ENCODE data around the gene CEP70. TPM values are rescaled to one million over a fixed set of nuclear protein-coding genes. Genes with fewer than 3 reads are reported as not detected.
"Not testable (repeated sequence)": the region's sequence is repeated elsewhere in the genome, so short reads cannot be mapped to it uniquely, and the experiment has no call there.

CEP70 gene
- polyA plus RNA-seq, 1 experiment, result 14.6 TPM

DNA sequence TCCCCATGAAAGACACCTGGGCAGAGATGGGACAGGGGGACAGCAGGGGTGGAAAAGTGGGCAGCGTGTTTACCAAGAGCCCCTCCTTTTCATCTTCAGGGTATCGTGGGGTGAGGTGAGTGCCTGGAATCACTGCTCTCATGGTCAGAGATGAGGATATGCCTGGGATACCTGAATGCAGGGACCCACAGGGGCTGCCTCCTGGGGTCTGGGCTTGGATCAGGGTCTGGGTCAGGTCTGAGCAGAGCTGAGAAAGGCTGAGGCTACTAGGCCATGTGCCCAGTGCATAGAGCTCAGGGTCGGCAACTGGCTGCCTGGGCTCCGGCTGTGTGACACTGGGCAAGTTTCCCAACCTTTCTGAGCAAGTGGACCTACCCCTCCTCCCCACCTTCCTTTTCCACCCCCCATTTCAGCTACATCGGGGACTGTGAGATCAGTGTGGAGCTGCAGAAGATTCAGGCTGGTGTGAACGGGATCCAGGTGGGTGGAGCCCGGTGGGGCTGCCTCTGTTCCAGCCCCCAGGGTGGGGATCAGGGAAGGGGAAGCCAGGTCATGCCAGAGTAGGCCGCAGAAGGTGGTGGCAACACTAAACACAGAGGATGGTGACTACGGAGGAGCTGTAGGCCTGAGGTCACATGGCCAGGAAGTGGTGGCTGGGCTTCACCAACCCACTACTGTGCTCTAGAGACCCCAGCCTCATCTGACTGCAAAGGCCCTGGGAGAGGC lies 135.1 kb downstream of the CEP70 start:
- Histone ChIP-seq H3K4me3 (ENCODE audit: low read depth, low read length) (no peak overlapping the region), H3K27ac (ENCODE audit: low read depth, low read length) (no peak overlapping the region), H3K27me3 (ENCODE audit: control insufficient read depth, insufficient read depth, low read length) (peaks cover 8% of the 10 kb centered on the region), H3K9me3 (ENCODE audit: control insufficient read depth, insufficient read depth, low read length) (no peaks in the 10 kb centered on the region; the same call in 1 of the 2 replicates)
- ChIA-PET CTCF (interaction anchor here (1.2 to 2.1 kb wide), 2 partner anchors 20 to 41 kb away, joined by 6 to 11 read pairs; no protein-coding TSS in a partner anchor), POLR2A (no interaction called here)
- no peak for DNase-seq (ENCODE audit: low read depth, low spot score)
- TF ChIP-seq, protein P1, sequence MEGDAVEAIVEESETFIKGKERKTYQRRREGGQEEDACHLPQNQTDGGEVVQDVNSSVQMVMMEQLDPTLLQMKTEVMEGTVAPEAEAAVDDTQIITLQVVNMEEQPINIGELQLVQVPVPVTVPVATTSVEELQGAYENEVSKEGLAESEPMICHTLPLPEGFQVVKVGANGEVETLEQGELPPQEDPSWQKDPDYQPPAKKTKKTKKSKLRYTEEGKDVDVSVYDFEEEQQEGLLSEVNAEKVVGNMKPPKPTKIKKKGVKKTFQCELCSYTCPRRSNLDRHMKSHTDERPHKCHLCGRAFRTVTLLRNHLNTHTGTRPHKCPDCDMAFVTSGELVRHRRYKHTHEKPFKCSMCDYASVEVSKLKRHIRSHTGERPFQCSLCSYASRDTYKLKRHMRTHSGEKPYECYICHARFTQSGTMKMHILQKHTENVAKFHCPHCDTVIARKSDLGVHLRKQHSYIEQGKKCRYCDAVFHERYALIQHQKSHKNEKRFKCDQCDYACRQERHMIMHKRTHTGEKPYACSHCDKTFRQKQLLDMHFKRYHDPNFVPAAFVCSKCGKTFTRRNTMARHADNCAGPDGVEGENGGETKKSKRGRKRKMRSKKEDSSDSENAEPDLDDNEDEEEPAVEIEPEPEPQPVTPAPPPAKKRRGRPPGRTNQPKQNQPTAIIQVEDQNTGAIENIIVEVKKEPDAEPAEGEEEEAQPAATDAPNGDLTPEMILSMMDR (IDR thresholded peaks at IDR 0.05; ENCODE audit: low read depth, low read length), result no peak

DNA sequence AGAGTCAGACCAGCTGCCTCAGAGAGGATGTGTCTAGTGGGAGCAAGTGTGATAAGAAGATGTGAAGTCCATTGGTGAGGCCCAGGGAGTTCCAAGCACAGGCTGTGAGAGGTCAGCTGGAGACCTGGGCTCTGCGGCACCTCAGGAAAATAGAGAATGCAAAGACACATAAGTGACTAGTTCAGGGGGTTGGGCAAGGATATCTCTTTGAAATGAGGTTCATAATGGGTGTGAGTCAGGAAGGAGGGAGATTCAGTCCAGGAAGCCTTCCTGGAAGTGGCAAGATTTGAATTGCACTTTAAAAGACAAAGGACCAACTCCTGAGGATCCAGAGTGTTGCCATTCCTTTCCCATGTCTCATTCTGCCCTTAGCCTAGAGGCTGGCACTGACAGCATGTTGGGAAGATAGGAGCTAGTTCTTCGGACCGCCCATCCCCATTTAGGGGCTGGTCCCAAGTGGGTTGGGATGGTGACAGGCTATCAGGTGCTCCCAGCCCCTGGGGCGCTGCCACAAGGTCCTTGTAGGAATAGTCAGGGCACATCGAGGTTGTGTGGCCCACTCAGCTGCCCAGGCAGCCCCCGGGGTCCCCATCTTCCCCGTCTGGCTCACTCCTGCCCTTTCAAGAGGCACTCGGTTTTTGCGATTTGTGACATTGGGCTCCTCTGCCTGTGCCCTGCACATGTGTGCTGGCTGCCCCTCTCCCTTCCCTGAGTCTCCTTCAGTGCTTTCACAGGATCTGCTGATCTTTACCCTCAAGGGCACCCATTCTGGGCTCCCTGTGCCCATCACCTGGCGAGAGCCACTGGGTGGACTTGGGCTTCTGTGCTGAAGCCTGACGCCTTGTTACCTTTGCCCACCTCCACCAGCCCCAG lies 136.0 kb downstream of the CEP70 start:
- Histone ChIP-seq H3K27me3 (ENCODE audit: control insufficient read depth, insufficient read depth, low read length) (peaks cover 8% of the 10 kb centered on the region), H3K27ac (ENCODE audit: low read depth, low read length) (no peak overlapping the region), H3K9me3 (ENCODE audit: control insufficient read depth, insufficient read depth, low read length) (no peaks in the 10 kb centered on the region; the same call in 1 of the 2 replicates), H3K4me3 (ENCODE audit: low read depth, low read length) (no peak overlapping the region)
- POLR2A ChIA-PET, result no interaction called here
- DNase-seq (ENCODE audit: low read depth, low spot score), result no peak
- TF ChIP-seq, protein P1 (IDR thresholded peaks at IDR 0.05; ENCODE audit: low read depth, low read length), result no peak
- CTCF ChIA-PET, result interaction anchor here (1.2 to 1.3 kb wide), 2 partner anchors 40 to 41 kb away, joined by 5 to 6 read pairs; no protein-coding TSS in a partner anchor

DNA sequence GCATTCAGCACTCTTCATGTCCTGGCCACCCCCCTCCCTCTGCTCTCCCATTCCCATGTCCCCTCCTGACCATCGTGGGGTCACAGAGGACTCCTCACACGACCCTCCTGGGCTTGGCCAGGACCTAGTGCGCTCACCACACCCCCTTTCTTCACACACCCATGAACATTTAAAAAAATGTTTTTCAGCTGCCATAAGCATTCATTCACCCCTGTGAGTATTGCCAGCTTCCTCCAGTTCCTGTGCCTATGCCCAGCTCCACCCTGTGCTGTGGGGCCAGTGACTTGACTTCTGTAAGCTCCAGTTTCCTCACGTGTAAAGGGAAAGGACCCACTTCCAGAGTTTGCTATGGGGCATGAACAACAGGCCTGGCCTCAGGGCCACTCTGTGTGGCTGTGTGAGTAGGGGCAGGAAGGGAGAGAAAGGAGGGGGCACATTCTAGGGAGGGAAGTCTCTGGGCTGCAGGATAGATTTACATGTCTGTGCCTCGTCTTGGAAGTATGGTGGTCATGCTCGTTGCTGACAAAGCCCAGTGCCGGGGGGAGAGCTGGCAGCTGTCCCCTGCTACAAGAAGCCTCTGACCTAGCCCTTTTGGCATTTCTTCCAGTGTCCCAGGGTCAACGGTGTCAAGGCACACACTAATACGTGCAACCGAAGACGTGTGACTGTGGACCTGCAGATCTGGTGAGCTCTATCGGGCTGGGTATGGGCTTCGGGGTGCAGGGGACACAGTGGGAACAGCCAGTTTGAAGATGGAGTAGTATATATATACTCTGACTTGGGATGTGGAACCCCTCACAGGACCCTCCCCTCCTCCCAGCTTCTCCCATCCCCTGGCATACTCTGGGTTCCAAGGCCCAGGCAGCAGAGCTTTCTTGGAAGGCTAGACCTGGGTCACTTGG lies 136.8 kb downstream of the CEP70 start:
- Histone ChIP-seq H3K4me3 (ENCODE audit: low read depth, low read length) (no peak overlapping the region), H3K9me3 (ENCODE audit: control insufficient read depth, insufficient read depth, low read length) (no peaks in the 10 kb centered on the region; the same call in 1 of the 2 replicates), H3K27ac (ENCODE audit: low read depth, low read length) (no peak overlapping the region), H3K27me3 (ENCODE audit: control insufficient read depth, insufficient read depth, low read length) (peaks cover 12% of the 10 kb centered on the region)
- TF ChIP-seq, protein P1 (IDR thresholded peaks at IDR 0.05; ENCODE audit: low read depth, low read length), result no peak
- CTCF ChIA-PET, result interaction anchor here (1.3 kb wide), 1 partner anchor 40 kb away, joined by 5 read pairs; no protein-coding TSS in a partner anchor
- DNase-seq (ENCODE audit: low read depth, low spot score), result no peak
- POLR2A ChIA-PET, result interaction anchor here (0.6 kb wide), 1 partner anchor 39 kb away, joined by 4 read pairs; no protein-coding TSS in a partner anchor

DNA sequence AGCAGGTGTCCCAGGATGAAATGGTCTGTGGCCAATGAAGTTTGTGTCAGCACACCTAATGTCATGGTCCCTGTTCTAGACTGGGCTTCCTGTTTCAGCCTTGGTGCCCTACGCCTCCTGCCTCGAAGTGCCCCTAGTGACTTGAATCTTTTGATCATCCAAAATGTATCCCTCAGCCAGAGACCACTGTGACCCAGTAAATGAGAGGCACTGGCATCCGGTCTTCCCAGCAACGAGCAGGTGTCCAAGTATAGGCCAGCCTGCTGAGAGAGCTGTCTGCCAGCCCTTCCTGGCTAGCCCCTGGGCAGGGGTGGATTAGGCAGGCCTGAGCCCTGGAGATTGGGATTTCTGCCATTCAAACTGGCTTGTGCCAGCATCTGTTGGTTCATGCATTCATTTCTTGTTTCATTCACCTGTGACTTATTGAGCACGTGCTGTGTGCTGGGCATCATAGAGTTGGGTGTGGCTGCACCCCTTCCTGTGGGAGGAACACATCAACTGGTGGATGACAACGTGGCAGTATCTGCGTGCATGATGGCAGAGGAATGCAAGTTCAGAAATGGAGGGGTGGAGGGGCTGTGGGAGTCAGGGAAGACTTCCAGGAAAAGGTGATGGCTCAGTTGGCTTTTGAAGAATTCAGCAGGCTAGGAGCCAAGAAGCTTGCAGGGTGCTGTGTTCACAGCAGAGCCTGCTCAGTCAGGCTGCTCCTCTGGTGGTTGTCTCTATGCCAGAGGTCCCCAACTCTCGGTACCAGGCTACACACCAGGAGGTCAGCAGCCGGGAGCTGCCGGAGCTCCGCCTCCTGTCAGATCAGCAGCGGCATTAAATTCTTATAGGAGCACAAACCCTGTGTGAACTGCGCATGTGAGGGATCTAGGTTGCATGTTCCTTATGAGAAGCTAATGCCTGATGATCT lies 138.0 kb downstream of the CEP70 start:
- no peak overlapping the region for H3K4me3 ChIP-seq (ENCODE audit: low read depth, low read length)
- H3K27me3 ChIP-seq (ENCODE audit: control insufficient read depth, insufficient read depth, low read length), result peaks cover 10% of the 10 kb centered on the region
- POLR2A ChIA-PET, result no interaction called here
- no peak for DNase-seq (ENCODE audit: low read depth, low spot score)
- no peak overlapping the region for H3K27ac ChIP-seq (ENCODE audit: low read depth, low read length)
- TF ChIP-seq, protein P1 (IDR thresholded peaks at IDR 0.05; ENCODE audit: low read depth, low read length), result no peak
- H3K9me3 ChIP-seq (ENCODE audit: control insufficient read depth, insufficient read depth, low read length), result peaks cover 6% of the 10 kb centered on the region
- CTCF ChIA-PET, result interaction anchor here (1.3 kb wide), 1 partner anchor 39 kb away, joined by 5 read pairs; no protein-coding TSS in a partner anchor

DNA sequence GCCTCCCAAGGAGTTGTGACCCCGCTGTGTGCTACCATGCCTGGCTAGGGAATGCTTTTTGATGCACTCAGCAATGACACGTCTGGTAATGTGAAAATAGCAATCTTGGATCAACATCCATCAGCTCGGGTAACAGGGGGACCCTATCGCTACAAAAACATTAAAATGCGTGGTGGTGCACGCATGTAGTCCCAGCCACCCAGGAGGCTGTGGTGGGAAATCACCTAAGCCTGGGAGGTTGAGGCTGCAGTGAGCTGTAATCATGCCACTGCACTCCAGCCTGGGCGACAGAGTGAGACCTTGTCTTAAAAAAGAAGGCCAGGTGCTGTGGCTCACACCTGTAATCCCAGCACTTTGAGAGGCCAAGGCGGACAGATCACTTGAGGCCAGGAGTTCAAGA lies 140.1 kb downstream of the CEP70 start:
- H3K27me3 ChIP-seq (ENCODE audit: control insufficient read depth, insufficient read depth, low read length); DNase-seq (ENCODE audit: low read depth, low spot score); H3K4me3 ChIP-seq (ENCODE audit: low read depth, low read length); H3K27ac ChIP-seq (ENCODE audit: low read depth, low read length); POLR2A ChIA-PET; H3K9me3 ChIP-seq (ENCODE audit: control insufficient read depth, insufficient read depth, low read length): not testable (repeated sequence)
- CTCF ChIA-PET, result interaction anchor here (1.4 kb wide), 1 partner anchor 25 kb away, joined by 4 read pairs; no protein-coding TSS in a partner anchor

All from AG04450 (cell line).